HG03342 (cell line): ENCODE measurements around the gene DDTL.
"Not testable (repeated sequence)": the region's sequence is repeated elsewhere in the genome, so short reads cannot be mapped to it uniquely, and the experiment has no call there.

Source experiments
- ATAC-seq: cut with Tn5 transposase; IDR thresholded peaks from one replicate; pipeline ENCODE4 v1.9.1; 2021; ENCODE audit warnings: mild to moderate bottlenecking, moderate library complexity; ENCODE audit not compliant: unreplicated experiment

The DDTL gene

GRCh38 chr22:23966568-23966967 lies at the start of gene DDTL:
DDTL (plus strand) TSS chr22:23966888; CDS start chr22:23966915, 27 bp downstream.
- ATAC-seq, result peak; percentile 87

- not testable (repeated sequence) for ATAC-seq
Measured at GRCh38 chr22:23920267-23920611, 46.4 kb upstream of the DDTL start.

GRCh38 chr22:23921586-23922201 lies 45.0 kb upstream of the DDTL start:
- ATAC-seq, result not testable (repeated sequence)

- no peak for ATAC-seq
Measured at GRCh38 chr22:23922921-23923320, 43.8 kb upstream of the DDTL start.

- no peak for ATAC-seq
Measured at GRCh38 chr22:23925020-23925606, 41.6 kb upstream of the DDTL start.

GRCh38 chr22:23926561-23926960 lies 40.1 kb upstream of the DDTL start:
- no peak for ATAC-seq

- ATAC-seq, result no peak
Measured at GRCh38 chr22:23938328-23939016, 28.2 kb upstream of the DDTL start.

- no peak for ATAC-seq
Measured at GRCh38 chr22:23939017-23939357, 27.7 kb upstream of the DDTL start.

GRCh38 chr22:23940166-23940565 lies 26.5 kb upstream of the DDTL start:
- not testable (repeated sequence) for ATAC-seq

GRCh38 chr22:23947391-23947790 lies 19.3 kb upstream of the DDTL start:
- not testable (repeated sequence) for ATAC-seq

- not testable (repeated sequence) for ATAC-seq
Measured at GRCh38 chr22:23949764-23950163, 16.9 kb upstream of the DDTL start.

GRCh38 chr22:23951383-23951782 lies 15.3 kb upstream of the DDTL start:
- not testable (repeated sequence) for ATAC-seq

- ATAC-seq, result not testable (repeated sequence)
Measured at GRCh38 chr22:23952794-23953405, 13.8 kb upstream of the DDTL start.

- ATAC-seq, result not testable (repeated sequence)
Measured at GRCh38 chr22:23953485-23953884, 13.2 kb upstream of the DDTL start.

- not testable (repeated sequence) for ATAC-seq
Measured at GRCh38 chr22:23954193-23954990, 12.3 kb upstream of the DDTL start.

GRCh38 chr22:23954991-23955305 lies 11.7 kb upstream of the DDTL start:
- ATAC-seq, result not testable (repeated sequence)

- not testable (repeated sequence) for ATAC-seq
Measured at GRCh38 chr22:23955886-23956285, 10.8 kb upstream of the DDTL start.

GRCh38 chr22:23956301-23956900 lies 10.3 kb upstream of the DDTL start:
- not testable (repeated sequence) for ATAC-seq

GRCh38 chr22:23961084-23961771 lies 5.5 kb upstream of the DDTL start, which contains the start of gene GSTT2B:
GSTT2B (minus strand) TSS chr22:23961195; CDS start chr22:23961131, 64 bp downstream.
- not testable (repeated sequence) for ATAC-seq

- not testable (repeated sequence) for ATAC-seq
Measured at GRCh38 chr22:23966094-23966493, 594 bp upstream of the DDTL start.
